Neural cell (in vitro differentiated cells): ENCODE results near the gene PIGK. TPM values are rescaled to one million over a fixed set of nuclear protein-coding genes. Genes with fewer than 3 reads are reported as not detected.

ENCODE experiments used
- H2AFZ ChIP-seq: fragments of 200-600, 300-800 bp; sonication (generic), shearing (Covaris generic); 2 replicates; pipeline ENCODE4 v1.6.0; 2014; ENCODE audit warnings: low read depth, mild to moderate bottlenecking, antibody characterized with exemption, low read length, moderate library complexity
- H3F3A ChIP-seq: fragments of 200-600 bp; shearing (Covaris generic); 2 replicates; pipeline ENCODE4 v1.6.1; 2016; ENCODE audit warnings: mild to moderate bottlenecking, moderate library complexity, mixed read lengths, antibody characterized with exemption, low read length; ENCODE audit not compliant: insufficient read depth, poor library complexity, severe bottlenecking
- H3K27ac ChIP-seq: fragments of 200-600, 300-800 bp; sonication (generic), shearing (Covaris generic); 2 replicates; pipeline ENCODE4 v1.5.1; 2014; ENCODE audit warnings: mild to moderate bottlenecking, low read length, moderate library complexity
- H3K27me3 ChIP-seq: fragments of 300-800, 200-600 bp; sonication (generic), shearing (Covaris generic); 2 replicates; pipeline ENCODE4 v1.6.0; 2014; ENCODE audit warnings: mild to moderate bottlenecking, low read depth, low read length, moderate library complexity; ENCODE audit not compliant: insufficient read depth
- H3K36me3 ChIP-seq: fragments of 300-800, 200-600 bp; sonication (generic), shearing (Covaris generic); 2 replicates; pipeline ENCODE4 v1.5.1; 2014; ENCODE audit warnings: mild to moderate bottlenecking, antibody characterized with exemption, low read length, moderate library complexity; ENCODE audit not compliant: insufficient read depth
- H3K4me2 ChIP-seq: fragments of 300-800, 200-600 bp; sonication (generic), shearing (Covaris generic); 2 replicates; pipeline ENCODE4 v1.6.0; 2014; ENCODE audit warnings: mild to moderate bottlenecking, low read length
- H3K4me3 ChIP-seq: fragments of 300-800, 200-600 bp; sonication (generic), shearing (Covaris generic); 2 replicates; pipeline ENCODE4 v1.5.1; 2014; ENCODE audit warnings: mild to moderate bottlenecking, low read length, moderate library complexity
- H3K79me2 ChIP-seq: fragments of 200-600 bp; shearing (Covaris generic); replicated peaks from 2 replicates; pipeline ENCODE4 v1.6.0; 2014; ENCODE audit warnings: mild to moderate bottlenecking, low read length, moderate library complexity; ENCODE audit not compliant: insufficient read depth
- H3K9ac ChIP-seq: fragments of 300-800, 200-600 bp; sonication (generic), shearing (Covaris generic); 2 replicates; pipeline ENCODE4 v1.6.1; 2016; ENCODE audit warnings: mild to moderate bottlenecking, low read length, mixed read lengths
- H3K9me2 ChIP-seq: fragments of 200-600 bp; shearing (Covaris generic); 2 replicates; pipeline ENCODE4 v1.6.1; 2016; ENCODE audit warnings: mild to moderate bottlenecking, low read length, mixed read lengths; ENCODE audit not compliant: insufficient read depth
- H3K9me3 ChIP-seq: fragments of 200-600, 300-800 bp; sonication (generic), shearing (Covaris generic); 2 replicates; pipeline ENCODE4 v1.6.1; 2016; ENCODE audit warnings: mild to moderate bottlenecking, mixed run types, low read length, moderate library complexity, mixed read lengths
- H4K20me1 ChIP-seq: fragments of 200-600 bp; shearing (Covaris generic); 2 replicates; pipeline ENCODE4 v1.6.1; 2016; ENCODE audit warnings: mild to moderate bottlenecking, mixed run types; ENCODE audit not compliant: insufficient read depth
- EP300 ChIP-seq: fragments of 450-650 bp; conservative IDR thresholded peaks from 2 replicates; pipeline ENCODE4 v1.6.1; 2014; ENCODE audit warnings: antibody characterized with exemption, mild to moderate bottlenecking, moderate library complexity; ENCODE audit not compliant: poor library complexity, severe bottlenecking
- EZH2 ChIP-seq: fragments of 200-600, 300-800 bp; shearing (Covaris generic), sonication (generic); IDR thresholded peaks from 2 replicates; pipeline ENCODE4 v1.6.1; 2014; ENCODE audit warnings: antibody characterized with exemption, low read length, borderline replicate concordance, mild to moderate bottlenecking; ENCODE audit not compliant: insufficient read depth, poor library complexity, severe bottlenecking
- MXI1 ChIP-seq: fragments of 450-650 bp; conservative IDR thresholded peaks from 2 replicates; pipeline ENCODE4 v1.6.1; 2014; ENCODE audit warnings: antibody characterized with exemption, mild to moderate bottlenecking; ENCODE audit not compliant: poor library complexity, severe bottlenecking
- POLR2AphosphoS5 ChIP-seq: IDR thresholded peaks from 2 replicates; pipeline ENCODE4 v1.6.1; 2012
- RAD21 ChIP-seq: fragments of 450-650 bp; conservative IDR thresholded peaks from 2 replicates; pipeline ENCODE4 v1.6.1; 2014; ENCODE audit warnings: antibody characterized with exemption, mild to moderate bottlenecking, moderate library complexity
- SMC3 ChIP-seq: fragments of 450-650 bp; conservative IDR thresholded peaks from 2 replicates; pipeline ENCODE4 v1.6.1; 2014; ENCODE audit warnings: antibody characterized with exemption, mild to moderate bottlenecking, moderate library complexity; ENCODE audit not compliant: poor library complexity
- TAF1 ChIP-seq: IDR thresholded peaks from 2 replicates; pipeline ENCODE4 v1.6.1; 2012; ENCODE audit warnings: low read depth
- polyA plus RNA-seq: library from polyadenylated mRNA; depleted of rRNA; stranded (reverse); fragments of >200 nt; gene quantifications from 2 replicates; pipeline ENCODE4 v1.2.3, GENCODE V29; 2014
- TF ChIP-seq, protein P1 (sequence below): fragments of 450-650 bp; IDR thresholded peaks from 2 replicates; pipeline ENCODE4 v1.5.1; 2014; ENCODE audit warnings: antibody characterized with exemption, mild to moderate bottlenecking, moderate library complexity; ENCODE audit not compliant: poor library complexity, severe bottlenecking
- TF ChIP-seq, protein P2 (sequence below): IDR thresholded peaks from 2 replicates; pipeline ENCODE4 v1.6.1; 2012; ENCODE audit warnings: borderline replicate concordance

The PIGK gene
- polyA plus RNA-seq, 1 donor from 2014 or later: 24.3 TPM

DNA sequence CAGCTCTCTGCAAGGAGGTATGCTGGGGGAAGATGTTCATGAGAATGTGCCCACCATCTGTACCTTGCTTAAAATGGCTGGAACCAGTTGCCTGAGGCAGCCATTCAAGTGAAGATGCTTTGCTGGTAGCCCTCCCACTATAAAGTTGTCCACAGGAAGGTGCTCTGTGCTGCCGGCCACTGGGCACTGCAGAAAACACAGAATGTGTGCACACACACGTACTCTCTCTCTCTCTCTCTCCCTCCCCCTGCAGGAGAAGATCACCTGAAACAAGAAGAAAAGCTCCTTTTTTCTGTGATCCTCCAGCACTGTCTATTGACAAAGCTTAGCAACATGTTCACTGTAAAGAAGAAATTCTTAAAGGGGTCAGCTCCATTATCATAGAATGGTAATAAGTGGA, 134.8 kb downstream of the PIGK start:
- TF ChIP-seq POLR2AphosphoS5 (no peak), RAD21 (no peak), EP300 (no peak), MXI1 (no peak)
- TF ChIP-seq, protein P1, sequence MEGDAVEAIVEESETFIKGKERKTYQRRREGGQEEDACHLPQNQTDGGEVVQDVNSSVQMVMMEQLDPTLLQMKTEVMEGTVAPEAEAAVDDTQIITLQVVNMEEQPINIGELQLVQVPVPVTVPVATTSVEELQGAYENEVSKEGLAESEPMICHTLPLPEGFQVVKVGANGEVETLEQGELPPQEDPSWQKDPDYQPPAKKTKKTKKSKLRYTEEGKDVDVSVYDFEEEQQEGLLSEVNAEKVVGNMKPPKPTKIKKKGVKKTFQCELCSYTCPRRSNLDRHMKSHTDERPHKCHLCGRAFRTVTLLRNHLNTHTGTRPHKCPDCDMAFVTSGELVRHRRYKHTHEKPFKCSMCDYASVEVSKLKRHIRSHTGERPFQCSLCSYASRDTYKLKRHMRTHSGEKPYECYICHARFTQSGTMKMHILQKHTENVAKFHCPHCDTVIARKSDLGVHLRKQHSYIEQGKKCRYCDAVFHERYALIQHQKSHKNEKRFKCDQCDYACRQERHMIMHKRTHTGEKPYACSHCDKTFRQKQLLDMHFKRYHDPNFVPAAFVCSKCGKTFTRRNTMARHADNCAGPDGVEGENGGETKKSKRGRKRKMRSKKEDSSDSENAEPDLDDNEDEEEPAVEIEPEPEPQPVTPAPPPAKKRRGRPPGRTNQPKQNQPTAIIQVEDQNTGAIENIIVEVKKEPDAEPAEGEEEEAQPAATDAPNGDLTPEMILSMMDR: no peak
- H2AFZ ChIP-seq: no peak overlapping the region
- no peak overlapping the region for H3K27ac ChIP-seq
- no peaks in the 10 kb centered on the region for H4K20me1 ChIP-seq
- H3K27me3 ChIP-seq: no peaks in the 10 kb centered on the region
- H3K9ac ChIP-seq: no peak overlapping the region
- no peaks in the 10 kb centered on the region for H3K36me3 ChIP-seq
- H3K9me2 ChIP-seq: no peaks in the 10 kb centered on the region
- no peaks in the 10 kb centered on the region for H3K9me3 ChIP-seq
- no peaks in the 10 kb centered on the region for H3K79me2 ChIP-seq
- H3K4me2 ChIP-seq: no peak overlapping the region
- H3F3A ChIP-seq: no peaks in the 10 kb centered on the region
- H3K4me3 ChIP-seq: no peak overlapping the region

DNA sequence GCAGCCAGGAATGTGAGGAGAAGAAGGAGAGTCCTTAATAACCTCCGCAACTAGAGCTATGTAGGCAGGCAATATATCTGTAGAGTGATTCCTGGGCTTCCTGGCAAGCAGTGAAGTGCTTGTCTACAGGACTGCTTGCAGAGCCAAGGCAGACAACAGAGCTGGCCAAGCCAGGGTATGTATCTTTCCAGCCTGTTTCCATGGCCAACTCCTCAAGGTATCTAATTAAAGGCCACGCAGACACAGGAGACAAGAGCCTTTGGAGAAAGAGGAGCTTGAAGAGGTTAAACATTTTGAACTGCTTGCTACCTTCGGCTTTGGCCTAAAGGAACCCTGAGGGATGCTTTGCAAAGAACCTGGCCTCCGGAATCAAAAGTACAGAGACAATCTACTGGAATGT, 137.4 kb downstream of the PIGK start:
- H2AFZ ChIP-seq: no peak overlapping the region
- no peaks in the 10 kb centered on the region for H3K36me3 ChIP-seq
- H3K9me3 ChIP-seq: no peaks in the 10 kb centered on the region
- H4K20me1 ChIP-seq: no peaks in the 10 kb centered on the region
- no peak for TF ChIP-seq EZH2
- no peak for TF ChIP-seq TAF1
- TF ChIP-seq, protein P1: no peak
- TF ChIP-seq RAD21: no peak
- TF ChIP-seq, protein P2, sequence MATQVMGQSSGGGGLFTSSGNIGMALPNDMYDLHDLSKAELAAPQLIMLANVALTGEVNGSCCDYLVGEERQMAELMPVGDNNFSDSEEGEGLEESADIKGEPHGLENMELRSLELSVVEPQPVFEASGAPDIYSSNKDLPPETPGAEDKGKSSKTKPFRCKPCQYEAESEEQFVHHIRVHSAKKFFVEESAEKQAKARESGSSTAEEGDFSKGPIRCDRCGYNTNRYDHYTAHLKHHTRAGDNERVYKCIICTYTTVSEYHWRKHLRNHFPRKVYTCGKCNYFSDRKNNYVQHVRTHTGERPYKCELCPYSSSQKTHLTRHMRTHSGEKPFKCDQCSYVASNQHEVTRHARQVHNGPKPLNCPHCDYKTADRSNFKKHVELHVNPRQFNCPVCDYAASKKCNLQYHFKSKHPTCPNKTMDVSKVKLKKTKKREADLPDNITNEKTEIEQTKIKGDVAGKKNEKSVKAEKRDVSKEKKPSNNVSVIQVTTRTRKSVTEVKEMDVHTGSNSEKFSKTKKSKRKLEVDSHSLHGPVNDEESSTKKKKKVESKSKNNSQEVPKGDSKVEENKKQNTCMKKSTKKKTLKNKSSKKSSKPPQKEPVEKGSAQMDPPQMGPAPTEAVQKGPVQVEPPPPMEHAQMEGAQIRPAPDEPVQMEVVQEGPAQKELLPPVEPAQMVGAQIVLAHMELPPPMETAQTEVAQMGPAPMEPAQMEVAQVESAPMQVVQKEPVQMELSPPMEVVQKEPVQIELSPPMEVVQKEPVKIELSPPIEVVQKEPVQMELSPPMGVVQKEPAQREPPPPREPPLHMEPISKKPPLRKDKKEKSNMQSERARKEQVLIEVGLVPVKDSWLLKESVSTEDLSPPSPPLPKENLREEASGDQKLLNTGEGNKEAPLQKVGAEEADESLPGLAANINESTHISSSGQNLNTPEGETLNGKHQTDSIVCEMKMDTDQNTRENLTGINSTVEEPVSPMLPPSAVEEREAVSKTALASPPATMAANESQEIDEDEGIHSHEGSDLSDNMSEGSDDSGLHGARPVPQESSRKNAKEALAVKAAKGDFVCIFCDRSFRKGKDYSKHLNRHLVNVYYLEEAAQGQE: no peak
- no peak for TF ChIP-seq POLR2AphosphoS5
- no peak for TF ChIP-seq EP300
- no peak for TF ChIP-seq SMC3
- no peak for TF ChIP-seq MXI1
- H3F3A ChIP-seq: no peaks in the 10 kb centered on the region
- H3K79me2 ChIP-seq: no peaks in the 10 kb centered on the region
- no peaks in the 10 kb centered on the region for H3K9me2 ChIP-seq
- no peak overlapping the region for H3K27ac ChIP-seq
- H3K4me3 ChIP-seq: no peak overlapping the region
- H3K4me2 ChIP-seq: no peak overlapping the region
- no peak overlapping the region for H3K9ac ChIP-seq
- no peaks in the 10 kb centered on the region for H3K27me3 ChIP-seq
